Spleen (tissue), 11 donors: ENCODE results near the gene SSBP2. TPM values are rescaled to one million over a fixed set of nuclear protein-coding genes. Genes with fewer than 3 reads are reported as not detected.
"Not testable (repeated sequence)": the region's sequence is repeated elsewhere in the genome, so short reads cannot be mapped to it uniquely, and the experiment has no call there.

ENCODE experiments used
- DNase-seq: peaks from one replicate; pipeline ENCODE4 v3.0.0-alpha.2; 2020
- H3K27ac ChIP-seq, 8 donors: fragments of 200-600 bp; sonication (generic) in 7 of 8; 1 replicate in 4 of 8; 2 replicates in 4 of 8; pipeline versions ENCODE4 v1.5.0 to v1.8.0; 2016 to 2021; ENCODE audit warnings: inconsistent platforms in 4 of 8, mild to moderate bottlenecking in 4 of 8, moderate library complexity in 1 of 8
- H3K27me3 ChIP-seq, 7 donors: fragments of 200-600 bp; sonication (generic) in 6 of 7; replicated peaks in 1 of 7; 1 replicate in 4 of 7; 2 replicates in 3 of 7; pipeline versions ENCODE4 v1.5.0 to v1.8.0; 2016 to 2021; ENCODE audit warnings: inconsistent platforms in 3 of 7, mild to moderate bottlenecking in 1 of 7
- H3K36me3 ChIP-seq, 6 donors: fragments of 200-600 bp; sonication (generic) in 5 of 6; 1 replicate in 4 of 6; 2 replicates in 2 of 6; pipeline versions ENCODE4 v1.5.0 to v1.8.0; 2016 to 2021; ENCODE audit warnings: inconsistent platforms in 2 of 6
- H3K4me1 ChIP-seq, 6 donors: fragments of 200-600 bp; sonication (generic) in 5 of 6; 1 replicate in 3 of 6; 2 replicates in 3 of 6; pipeline versions ENCODE4 v1.5.0 to v1.8.0; 2016 to 2021; ENCODE audit warnings: inconsistent platforms in 3 of 6
- H3K4me3 ChIP-seq, 8 donors: fragments of 200-600 bp; sonication (generic) in 7 of 8; 1 replicate in 4 of 8; 2 replicates in 4 of 8; pipeline versions ENCODE4 v1.5.0 to v1.8.0; 2016 to 2021; ENCODE audit warnings: inconsistent platforms in 4 of 8, mild to moderate bottlenecking in 4 of 8, moderate library complexity in 2 of 8
- H3K9me3 ChIP-seq, 8 donors: fragments of 200-600 bp; sonication (generic) in 7 of 8; 1 replicate in 4 of 8; 2 replicates in 4 of 8; pipeline versions ENCODE4 v1.5.0 to v1.8.0; 2016 to 2021; ENCODE audit warnings: inconsistent platforms in 4 of 8
- POLR2A ChIP-seq, 3 donors: fragments of 450-650 bp; IDR thresholded peaks; one replicate each; pipeline ENCODE4 v1.5.1; 2017; ENCODE audit warnings: antibody characterized with exemption in 3 of 3, mild to moderate bottlenecking in 1 of 3
- POLR2AphosphoS5 ChIP-seq, 3 donors: sonication (generic); formaldehyde crosslinking; IDR thresholded peaks; one replicate each; pipeline ENCODE4 v1.5.1; 2017; ENCODE audit warnings: antibody characterized with exemption in 3 of 3
- WGBS, 5 donors: extraction: QIAGEN DNeasy Blood & Tissue Kit in 3 of 5; methylation state at CpG; one replicate each; pipeline versions ENCODE4 v1.1.5 to v1.1.7; 2013 to 2018; 5-methylcytosine and 5-hydroxymethylcytosine counted together
- intact Hi-C: fragments of 100-400 bp; cut with DNase I; formaldehyde crosslinking; loops from one replicate; pipeline ENCODE4 v1.15.0; 2023; ENCODE audit warnings: low total_unique reads
- polyA plus RNA-seq, 3 donors: library from polyadenylated mRNA; stranded (reverse); fragments of 200-250 nt; gene quantifications; one replicate each; pipeline ENCODE4 v1.2.1, GENCODE V29; 2013
- total RNA-seq, 7 donors: library from RNA; depleted of rRNA in 3 of 7; stranded (reverse); fragments of >200 nt in 3 of 7; fragmentation: NEBNext Ultra II Directional in 4 of 7; extraction: Animal tissue kit (Norgen Biotek cat#: 25700) in 4 of 7; gene quantifications; one replicate each; pipeline versions ENCODE4 v1.1.0 to v1.2.1, GENCODE V29; 2016 to 2021
- TF ChIP-seq, protein P1 (sequence below), 11 experiments: fragments of 200-600 bp in 7 of 11; fragments of 450-650 bp in 4 of 11; sonication (generic) in 4 of 11; IDR thresholded peaks in 8 of 11; conservative IDR thresholded peaks in 3 of 11; 1 replicate in 7 of 11; 2 replicates in 4 of 11; pipeline versions ENCODE4 v1.4.0 to v1.8.0; 2016 to 2021; ENCODE audit warnings: antibody characterized with exemption in 11 of 11, inconsistent platforms in 4 of 11, mild to moderate bottlenecking in 1 of 11
- donor health status: healthy with polysubstance abuse.
- donor health status: DM: no; HTN: no; CAD: no; lungs with moderate emphysema.
- donor health status: DM: no; HTN: no; CAD: no.
- donor health status: Bipolar disorder and iron deficiency.
- donor health status: healthy.
- donor health status: DM: no; HTN: no; CAD: no.
- donor health status: DM: yes; HTN: yes; CAD: no.

Gene SSBP2
- total and polyA plus RNA-seq, 10 donors, result 12.2 to 40.8 (median 29.6) TPM

DNA sequence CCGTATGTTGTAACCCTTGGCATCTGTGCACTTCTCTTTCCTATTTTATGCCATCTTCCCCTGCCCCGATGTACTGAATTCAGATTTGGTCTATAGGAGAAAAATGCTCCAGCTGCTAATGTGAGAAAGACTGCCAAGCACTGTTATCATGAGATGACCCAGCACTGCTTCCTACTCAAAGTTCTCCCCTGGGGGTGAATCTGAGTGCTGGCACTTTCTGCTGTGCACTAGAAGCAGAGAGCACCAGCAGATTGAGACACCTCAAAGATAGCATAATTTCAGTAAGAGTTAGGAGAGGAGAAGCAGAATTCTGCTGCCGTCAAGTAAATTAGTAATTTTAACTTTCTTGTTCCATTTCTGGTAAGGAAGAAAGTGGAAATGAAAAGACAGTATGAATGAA lies 264.2 kb downstream of the SSBP2 start:
- TF ChIP-seq, protein P1, sequence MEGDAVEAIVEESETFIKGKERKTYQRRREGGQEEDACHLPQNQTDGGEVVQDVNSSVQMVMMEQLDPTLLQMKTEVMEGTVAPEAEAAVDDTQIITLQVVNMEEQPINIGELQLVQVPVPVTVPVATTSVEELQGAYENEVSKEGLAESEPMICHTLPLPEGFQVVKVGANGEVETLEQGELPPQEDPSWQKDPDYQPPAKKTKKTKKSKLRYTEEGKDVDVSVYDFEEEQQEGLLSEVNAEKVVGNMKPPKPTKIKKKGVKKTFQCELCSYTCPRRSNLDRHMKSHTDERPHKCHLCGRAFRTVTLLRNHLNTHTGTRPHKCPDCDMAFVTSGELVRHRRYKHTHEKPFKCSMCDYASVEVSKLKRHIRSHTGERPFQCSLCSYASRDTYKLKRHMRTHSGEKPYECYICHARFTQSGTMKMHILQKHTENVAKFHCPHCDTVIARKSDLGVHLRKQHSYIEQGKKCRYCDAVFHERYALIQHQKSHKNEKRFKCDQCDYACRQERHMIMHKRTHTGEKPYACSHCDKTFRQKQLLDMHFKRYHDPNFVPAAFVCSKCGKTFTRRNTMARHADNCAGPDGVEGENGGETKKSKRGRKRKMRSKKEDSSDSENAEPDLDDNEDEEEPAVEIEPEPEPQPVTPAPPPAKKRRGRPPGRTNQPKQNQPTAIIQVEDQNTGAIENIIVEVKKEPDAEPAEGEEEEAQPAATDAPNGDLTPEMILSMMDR (IDR thresholded peaks at IDR 0.05 in 8 of 11, conservative IDR thresholded peaks at IDR 0.05 in 3 of 11), result no peak
- no peak for TF ChIP-seq POLR2A (IDR thresholded peaks at IDR 0.05)
- TF ChIP-seq POLR2AphosphoS5 (IDR thresholded peaks at IDR 0.05), result no peak
- Histone ChIP-seq H3K27ac (no peak overlapping the region), H3K36me3 (no peaks in the 10 kb centered on the region), H3K4me1 (no peaks in the 10 kb centered on the region), H3K4me3 (no peak overlapping the region), H3K27me3 (no peaks in the 10 kb centered on the region), H3K9me3 (no peaks in the 10 kb centered on the region)
- DNase-seq, result no peak
- 78 to 88% (median 83%) methylated on average over 3 of the region's 3 CpGs for WGBS, 5 donors
- intact Hi-C loops, result no loop called here

DNA sequence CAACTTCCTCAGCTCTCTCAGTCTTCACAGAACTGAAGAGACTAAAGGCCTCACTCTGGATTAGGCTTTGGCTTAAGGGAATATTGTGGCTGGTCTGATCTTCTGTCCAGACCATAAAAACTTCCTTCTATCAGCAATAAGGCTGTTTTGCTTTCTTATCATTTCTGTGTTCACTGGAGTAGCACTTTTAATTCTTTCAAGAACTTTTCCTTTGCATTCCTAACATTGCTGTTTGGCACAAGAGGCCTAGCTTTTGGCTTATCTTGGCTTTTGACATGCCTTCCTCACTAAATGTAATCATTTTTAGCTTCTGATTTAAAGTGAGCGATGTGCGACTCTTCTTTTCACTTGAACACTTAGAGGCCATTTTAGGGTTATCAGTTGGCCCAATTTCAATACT lies 268.3 kb downstream of the SSBP2 start:
- intact Hi-C loops, result no loop called here
- Histone ChIP-seq H3K36me3 (no peaks in the 10 kb centered on the region), H3K27me3 (no peaks in the 10 kb centered on the region), H3K4me3 (no peak overlapping the region), H3K27ac (no peak overlapping the region), H3K4me1 (no peaks in the 10 kb centered on the region), H3K9me3 (no peaks in the 10 kb centered on the region)
- TF ChIP-seq POLR2AphosphoS5 (IDR thresholded peaks at IDR 0.05) (no peak), POLR2A (IDR thresholded peaks at IDR 0.05) (no peak)
- TF ChIP-seq, protein P1 (IDR thresholded peaks at IDR 0.05 in 8 of 11, conservative IDR thresholded peaks at IDR 0.05 in 3 of 11), result no peak
- WGBS, 5 donors, result 75 to 93% (median 86%) methylated on average over 2 of the region's 2 CpGs
- DNase-seq, result no peak

DNA sequence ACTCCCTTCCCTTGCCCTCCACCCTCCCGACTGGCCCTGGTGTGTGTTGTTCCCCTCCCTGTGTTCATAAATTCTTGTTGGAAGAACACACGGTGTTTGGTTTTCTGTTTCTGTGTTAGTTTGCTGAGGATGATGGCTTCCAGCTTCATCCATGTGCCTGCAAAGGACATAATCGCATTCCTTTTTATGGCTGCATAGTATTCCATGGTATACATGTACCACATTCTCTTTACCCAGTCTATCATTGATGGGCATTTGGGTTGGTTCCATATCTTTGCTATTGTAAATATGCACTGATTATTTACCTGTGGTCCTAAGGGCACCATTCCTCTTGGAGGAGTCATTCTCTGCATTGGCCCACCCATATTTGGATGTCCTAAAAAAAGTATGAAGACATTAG lies 277.5 kb downstream of the SSBP2 start:
- H3K4me1 ChIP-seq, H3K27ac ChIP-seq, DNase-seq, intact Hi-C loops, H3K4me3 ChIP-seq, H3K9me3 ChIP-seq, H3K27me3 ChIP-seq: not testable (repeated sequence)
- peaks cover 0 to 27% (median 16%) of the 10 kb centered on the region in 6 donors for H3K36me3 ChIP-seq
- 96 to 100% (median 98%) methylated on average over 3 of the region's 3 CpGs for WGBS, 5 donors

DNA sequence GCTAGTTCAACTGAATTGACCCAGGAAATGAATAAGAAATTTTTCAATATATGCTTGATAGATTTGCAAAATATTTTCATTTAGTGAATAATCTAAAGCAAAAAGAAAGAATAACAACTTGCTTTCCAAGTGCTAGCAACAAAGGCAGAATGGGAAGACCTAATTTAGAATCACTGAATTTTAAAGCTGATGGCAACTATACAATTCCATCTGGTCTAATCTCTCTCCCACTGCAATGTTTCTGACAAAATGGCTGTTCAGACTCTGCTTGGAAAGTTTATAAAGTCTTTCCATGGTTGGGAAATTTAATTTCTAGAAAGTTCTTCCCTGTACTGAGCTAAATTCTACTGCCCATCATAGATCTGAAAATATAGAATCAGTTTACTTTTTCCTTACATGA lies 281.2 kb downstream of the SSBP2 start:
- peaks cover 0 to 8% (median 0%) of the 10 kb centered on the region in 8 donors for H3K9me3 ChIP-seq
- H3K27me3 ChIP-seq, result no peaks in the 10 kb centered on the region
- no peak for DNase-seq
- intact Hi-C loops, result no loop called here
- TF ChIP-seq, protein P1 (IDR thresholded peaks at IDR 0.05 in 8 of 11, conservative IDR thresholded peaks at IDR 0.05 in 3 of 11), result no peak
- no peak overlapping the region for H3K27ac ChIP-seq
- no peak overlapping the region for H3K4me3 ChIP-seq
- H3K4me1 ChIP-seq, result no peaks in the 10 kb centered on the region
- H3K36me3 ChIP-seq, result peaks cover 0 to 30% (median 16%) of the 10 kb centered on the region in 6 donors

DNA sequence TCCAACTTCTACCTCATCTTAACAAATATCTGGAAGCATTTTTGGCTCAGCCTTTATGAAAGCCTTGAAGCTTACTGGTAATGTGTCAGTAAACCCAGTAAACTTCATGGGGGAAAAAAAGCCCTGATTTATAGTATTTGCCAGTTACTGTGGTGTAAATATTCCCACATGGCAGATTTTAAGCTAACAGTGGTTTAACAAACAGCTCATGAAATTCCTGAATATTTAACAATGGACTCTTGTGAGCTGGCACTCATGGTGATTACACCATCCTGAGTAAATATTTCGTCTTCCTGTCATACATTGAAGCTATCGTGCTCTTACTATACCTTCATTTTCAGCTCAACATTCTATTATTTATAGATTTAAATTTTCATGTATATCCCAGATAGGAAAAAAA lies 300.0 kb downstream of the SSBP2 start:
- Histone ChIP-seq H3K27ac (no peak overlapping the region), H3K4me1 (no peaks in the 10 kb centered on the region), H3K27me3 (no peaks in the 10 kb centered on the region), H3K36me3 (peaks cover 0 to 19% (median 0%) of the 10 kb centered on the region in 6 donors), H3K9me3 (no peaks in the 10 kb centered on the region), H3K4me3 (no peak overlapping the region)
- DNase-seq, result no peak
- WGBS, 5 donors, result 64 to 93% (median 76%) methylated on average over 2 of the region's 2 CpGs
- intact Hi-C loops, result no loop called here
- TF ChIP-seq, protein P1 (IDR thresholded peaks at IDR 0.05 in 8 of 11, conservative IDR thresholded peaks at IDR 0.05 in 3 of 11), result no peak
- TF ChIP-seq POLR2AphosphoS5 (IDR thresholded peaks at IDR 0.05), result no peak
- TF ChIP-seq POLR2A (IDR thresholded peaks at IDR 0.05), result no peak
